ENCODE data around the gene NEXN.

NEXN gene

GRCh38 chr1:77950873-77951272 lies 62.4 kb downstream of the NEXN start:
- no peak for TF ChIP-seq MAX (IDR thresholded peaks at IDR 0.05; ENCODE audit: low read depth, low read length)
- no peak for TF ChIP-seq CTCF (IDR thresholded peaks at IDR 0.05; ENCODE audit: low read depth, low read length)
- no peak overlapping the region for H3K4me3 ChIP-seq (ENCODE audit: low read depth, low read length)
- no peak for DNase-seq (ENCODE audit: low read depth)

GRCh38 chr1:77951328-77951727 lies 62.9 kb downstream of the NEXN start:
- DNase-seq (ENCODE audit: low read depth), result no peak
- TF ChIP-seq MAX (IDR thresholded peaks at IDR 0.05; ENCODE audit: low read depth, low read length) (no peak), MYC (IDR thresholded peaks at IDR 0.05; ENCODE audit: low read depth, low read length) (no peak)
- no peak overlapping the region for H3K4me3 ChIP-seq (ENCODE audit: low read depth, low read length)

GRCh38 chr1:77953907-77954306 lies 65.5 kb downstream of the NEXN start:
- H3K4me3 ChIP-seq (ENCODE audit: low read depth, low read length), result no peak overlapping the region
- DNase-seq (ENCODE audit: low read depth), result no peak
- TF ChIP-seq CTCF (IDR thresholded peaks at IDR 0.05; ENCODE audit: low read depth, low read length) (no peak), MYC (IDR thresholded peaks at IDR 0.05; ENCODE audit: low read depth, low read length) (no peak), MAX (IDR thresholded peaks at IDR 0.05; ENCODE audit: low read depth, low read length) (no peak), POLR2A (IDR thresholded peaks at IDR 0.05; ENCODE audit: extremely low read depth, insufficient read length) (no peak)

GRCh38 chr1:77954521-77954920 lies 66.1 kb downstream of the NEXN start:
- H3K4me3 ChIP-seq (ENCODE audit: low read depth, low read length), result no peak overlapping the region

GRCh38 chr1:77955709-77956108 lies 67.3 kb downstream of the NEXN start:
- DNase-seq (ENCODE audit: low read depth), result no peak
- TF ChIP-seq MAX (IDR thresholded peaks at IDR 0.05; ENCODE audit: low read depth, low read length), result no peak
- no peak for TF ChIP-seq POLR2A (IDR thresholded peaks at IDR 0.05; ENCODE audit: extremely low read depth, insufficient read length)
- no peak for TF ChIP-seq MYC (IDR thresholded peaks at IDR 0.05; ENCODE audit: low read depth, low read length)
- no peak for TF ChIP-seq CTCF (IDR thresholded peaks at IDR 0.05; ENCODE audit: low read depth, low read length)
- H3K4me3 ChIP-seq (ENCODE audit: low read depth, low read length), result no peak overlapping the region

More at GRCh38 chr1:77954521-77954920, 66.1 kb downstream of the NEXN start:
- TF ChIP-seq MAX (IDR thresholded peaks at IDR 0.05; ENCODE audit: low read depth, low read length) (no peak), MYC (IDR thresholded peaks at IDR 0.05; ENCODE audit: low read depth, low read length) (no peak), CTCF (IDR thresholded peaks at IDR 0.05; ENCODE audit: low read depth, low read length) (no peak), POLR2A (IDR thresholded peaks at IDR 0.05; ENCODE audit: extremely low read depth, insufficient read length) (no peak)
- DNase-seq (ENCODE audit: low read depth), result no peak

GRCh38 chr1:77956464-77956863 lies 68.0 kb downstream of the NEXN start:
- DNase-seq (ENCODE audit: low read depth), result no peak
- TF ChIP-seq MYC (IDR thresholded peaks at IDR 0.05; ENCODE audit: low read depth, low read length) (no peak), MAX (IDR thresholded peaks at IDR 0.05; ENCODE audit: low read depth, low read length) (no peak)
- no peak overlapping the region for H3K4me3 ChIP-seq (ENCODE audit: low read depth, low read length)

- no peak overlapping the region for H3K4me3 ChIP-seq (ENCODE audit: low read depth, low read length)
- no peak for TF ChIP-seq MYC (IDR thresholded peaks at IDR 0.05; ENCODE audit: low read depth, low read length)
- no peak for DNase-seq (ENCODE audit: low read depth)
Observed at GRCh38 chr1:77958391-77958790, 70.0 kb downstream of the NEXN start.
